Choroid plexus epithelial cell (primary cell): Measurements from ENCODE around the gene ALK.

Source experiments
- DNase-seq: peaks from one replicate; pipeline ENCODE4 v3.0.0-alpha.2; 2010; ENCODE audit warnings: low read depth
- H3K4me3 ChIP-seq: 2 replicates; pipeline ENCODE4 v1.5.1; 2011; ENCODE audit warnings: low read depth, mild to moderate bottlenecking, control low read depth, low read length, moderate library complexity
- TF ChIP-seq, protein P1 (sequence below): conservative IDR thresholded peaks from 2 replicates; pipeline ENCODE4 v1.5.1; 2011; ENCODE audit warnings: low read depth, mild to moderate bottlenecking, control low read depth, inconsistent platforms, low read length, moderate library complexity

The ALK gene

GRCh38 chr2:29504746-29505145 is 416.6 kb downstream of the ALK start:
- TF ChIP-seq, protein P1, sequence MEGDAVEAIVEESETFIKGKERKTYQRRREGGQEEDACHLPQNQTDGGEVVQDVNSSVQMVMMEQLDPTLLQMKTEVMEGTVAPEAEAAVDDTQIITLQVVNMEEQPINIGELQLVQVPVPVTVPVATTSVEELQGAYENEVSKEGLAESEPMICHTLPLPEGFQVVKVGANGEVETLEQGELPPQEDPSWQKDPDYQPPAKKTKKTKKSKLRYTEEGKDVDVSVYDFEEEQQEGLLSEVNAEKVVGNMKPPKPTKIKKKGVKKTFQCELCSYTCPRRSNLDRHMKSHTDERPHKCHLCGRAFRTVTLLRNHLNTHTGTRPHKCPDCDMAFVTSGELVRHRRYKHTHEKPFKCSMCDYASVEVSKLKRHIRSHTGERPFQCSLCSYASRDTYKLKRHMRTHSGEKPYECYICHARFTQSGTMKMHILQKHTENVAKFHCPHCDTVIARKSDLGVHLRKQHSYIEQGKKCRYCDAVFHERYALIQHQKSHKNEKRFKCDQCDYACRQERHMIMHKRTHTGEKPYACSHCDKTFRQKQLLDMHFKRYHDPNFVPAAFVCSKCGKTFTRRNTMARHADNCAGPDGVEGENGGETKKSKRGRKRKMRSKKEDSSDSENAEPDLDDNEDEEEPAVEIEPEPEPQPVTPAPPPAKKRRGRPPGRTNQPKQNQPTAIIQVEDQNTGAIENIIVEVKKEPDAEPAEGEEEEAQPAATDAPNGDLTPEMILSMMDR, result no peak
- DNase-seq, result no peak
- no peak overlapping the region for H3K4me3 ChIP-seq

GRCh38 chr2:29502460-29502911 is 418.9 kb downstream of the ALK start:
- H3K4me3 ChIP-seq, result no peak overlapping the region
- DNase-seq, result no peak
- TF ChIP-seq, protein P1, result no peak

GRCh38 chr2:29497375-29497774 is 424.0 kb downstream of the ALK start:
- TF ChIP-seq, protein P1, result no peak
- no peak for DNase-seq
- H3K4me3 ChIP-seq, result no peak overlapping the region

DNA sequence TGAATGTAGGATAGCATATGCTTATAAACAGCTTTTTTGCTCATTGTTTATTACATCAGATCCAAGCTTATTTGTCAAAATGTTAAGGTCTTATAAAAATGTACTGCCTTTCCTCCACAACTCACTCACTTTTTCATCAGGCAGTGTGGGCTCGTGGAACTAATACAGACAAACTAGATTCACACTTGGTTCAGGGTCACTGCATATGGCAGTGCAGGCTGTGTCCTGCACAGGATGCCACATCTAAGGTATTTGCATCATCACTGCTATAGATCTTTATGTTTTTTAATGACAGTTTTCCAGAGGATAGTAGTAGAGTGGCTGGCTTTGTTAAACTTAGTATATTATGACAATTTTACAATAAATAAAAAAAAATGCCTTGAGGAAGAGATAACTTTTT is 425.2 kb downstream of the ALK start:
- no peak overlapping the region for H3K4me3 ChIP-seq
- DNase-seq, result no peak
- TF ChIP-seq, protein P1, result no peak

DNA sequence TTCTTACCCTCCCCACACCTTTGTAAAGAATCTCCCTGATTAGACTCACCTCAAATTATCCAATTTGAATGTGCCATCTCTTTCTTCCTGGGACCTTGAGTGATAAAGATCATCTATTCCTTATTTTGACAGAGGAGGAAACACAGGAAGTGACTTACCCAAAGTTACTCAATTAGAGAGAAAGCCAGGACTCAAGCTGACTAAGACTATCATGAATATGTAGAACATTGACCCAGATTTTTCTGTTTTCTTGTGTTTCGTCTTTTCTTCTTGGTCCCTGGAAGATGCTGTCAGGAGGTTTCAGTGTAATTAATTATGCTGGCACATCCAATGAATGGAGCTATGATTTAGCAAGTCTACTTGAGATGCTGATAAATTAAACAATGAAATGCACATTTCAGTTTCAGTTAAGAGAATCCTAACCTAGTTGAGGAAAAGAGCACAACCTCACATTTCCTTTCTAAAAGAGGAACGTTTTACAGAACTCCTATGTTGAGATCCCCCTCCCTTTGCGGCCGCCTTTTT is 425.8 kb downstream of the ALK start:
- TF ChIP-seq, protein P1, result no peak
- no peak overlapping the region for H3K4me3 ChIP-seq
- DNase-seq, result peak; percentile 30

DNA sequence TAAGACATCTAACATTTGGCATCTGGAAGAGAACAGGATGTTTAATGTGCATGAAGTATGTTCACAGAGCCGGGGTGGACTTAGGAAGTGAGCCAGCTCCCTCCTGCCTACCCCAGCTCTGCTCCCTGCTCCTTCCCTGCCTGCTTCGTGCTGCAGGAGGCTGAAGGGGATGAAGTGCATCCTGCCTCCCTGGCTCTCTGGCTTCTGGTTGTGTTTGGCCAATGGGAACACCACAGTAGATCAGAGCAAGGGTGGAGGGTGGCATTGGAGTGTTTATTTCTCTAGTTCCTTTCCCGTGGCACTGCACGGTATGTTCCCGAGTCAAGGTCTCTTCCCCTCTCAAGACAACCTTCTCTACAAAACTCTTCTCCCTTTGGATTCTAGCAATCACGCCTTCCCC is 426.3 kb downstream of the ALK start:
- DNase-seq, result peak; percentile 39
- no peak overlapping the region for H3K4me3 ChIP-seq
- TF ChIP-seq, protein P1, result no peak

GRCh38 chr2:29492701-29493100 is 428.7 kb downstream of the ALK start:
- TF ChIP-seq, protein P1, result no peak
- no peak for DNase-seq
- no peak overlapping the region for H3K4me3 ChIP-seq
